NCI-H2227 (cell line): ENCODE data around the gene DENND2A.
"Not testable (repeated sequence)": the region's sequence is repeated elsewhere in the genome, so short reads cannot be mapped to it uniquely, and the experiment has no call there.

Source experiments
- DNase-seq: peaks from one replicate; lab custom pipeline; 2025; ENCODE audit not compliant: unreplicated experiment; lab: John Stamatoyannopoulos, UW

The DENND2A gene

GRCh38 chr7:140640727-140641523 is at the start of gene DENND2A:
DENND2A (minus strand) TSS chr7:140640813; CDS start chr7:140602397, 38,416 bp downstream.
- peak; percentile 92 for DNase-seq

GRCh38 chr7:140689199-140690152 is 48.9 kb upstream of the DENND2A start:
- DNase-seq = no peak

- DNase-seq = no peak
Observed at GRCh38 chr7:140688341-140688740, 47.7 kb upstream of the DENND2A start.

- no peak for DNase-seq
Observed at GRCh38 chr7:140686921-140687320, 46.3 kb upstream of the DENND2A start.

- no peak for DNase-seq
Observed at GRCh38 chr7:140685407-140686087, 44.9 kb upstream of the DENND2A start.

- no peak for DNase-seq
Observed at GRCh38 chr7:140684066-140684950, 43.7 kb upstream of the DENND2A start.

- DNase-seq = no peak
Observed at GRCh38 chr7:140683657-140684056, 43.0 kb upstream of the DENND2A start.

GRCh38 chr7:140681766-140682165 is 41.2 kb upstream of the DENND2A start:
- DNase-seq = no peak

- DNase-seq = no peak
Observed at GRCh38 chr7:140680886-140681285, 40.3 kb upstream of the DENND2A start.

- no peak for DNase-seq
Observed at GRCh38 chr7:140679186-140679585, 38.6 kb upstream of the DENND2A start.

GRCh38 chr7:140678816-140679130 is 38.2 kb upstream of the DENND2A start:
- no peak for DNase-seq

GRCh38 chr7:140678081-140678815 is 37.6 kb upstream of the DENND2A start:
- DNase-seq = no peak

GRCh38 chr7:140677496-140677895 is 36.9 kb upstream of the DENND2A start:
- DNase-seq = no peak

GRCh38 chr7:140676956-140677355 is 36.3 kb upstream of the DENND2A start:
- not testable (repeated sequence) for DNase-seq

- no peak for DNase-seq
Observed at GRCh38 chr7:140676306-140676705, 35.7 kb upstream of the DENND2A start.

- DNase-seq = no peak
Observed at GRCh38 chr7:140675726-140676125, 35.1 kb upstream of the DENND2A start.

- DNase-seq = no peak
Observed at GRCh38 chr7:140674899-140675701, 34.5 kb upstream of the DENND2A start.

- DNase-seq = no peak
Observed at GRCh38 chr7:140674356-140674800, 33.8 kb upstream of the DENND2A start.

- DNase-seq = no peak
Observed at GRCh38 chr7:140673774-140674155, 33.2 kb upstream of the DENND2A start.
